Measurements from ENCODE around the gene ADO.
"Not testable (repeated sequence)": the region's sequence is repeated elsewhere in the genome, so short reads cannot be mapped to it uniquely, and the experiment has no call there.

Gene ADO

GRCh38 chr10:62804356-62805230 lies at the start of gene ADO:
ADO (plus strand) TSS chr10:62804720; CDS start chr10:62805060, 340 bp downstream.
- peak; percentile 81 for DNase-seq

- DNase-seq = no peak
Measured at GRCh38 chr10:62754963-62755362, 49.6 kb upstream of the ADO start.

- peak; percentile 29 for DNase-seq
Measured at GRCh38 chr10:62755662-62756653, 48.6 kb upstream of the ADO start.

- no peak for DNase-seq
Measured at GRCh38 chr10:62759599-62760175, 44.8 kb upstream of the ADO start.

GRCh38 chr10:62760401-62760800 lies 44.1 kb upstream of the ADO start:
- no peak for DNase-seq

GRCh38 chr10:62761115-62761514 lies 43.4 kb upstream of the ADO start:
- no peak for DNase-seq

- DNase-seq = no peak
Measured at GRCh38 chr10:62763155-62763554, 41.4 kb upstream of the ADO start.

- DNase-seq = no peak
Measured at GRCh38 chr10:62764011-62764410, 40.5 kb upstream of the ADO start.

GRCh38 chr10:62765726-62766125 lies 38.8 kb upstream of the ADO start:
- no peak for DNase-seq

GRCh38 chr10:62766386-62766785 lies 38.1 kb upstream of the ADO start:
- DNase-seq = no peak

- no peak for DNase-seq
Measured at GRCh38 chr10:62769574-62770242, 34.8 kb upstream of the ADO start.

GRCh38 chr10:62772186-62772974 lies 32.1 kb upstream of the ADO start:
- DNase-seq = no peak

GRCh38 chr10:62778125-62778524 lies 26.4 kb upstream of the ADO start:
- DNase-seq = no peak

GRCh38 chr10:62779487-62780248 lies 24.9 kb upstream of the ADO start:
- peak; percentile 92 for DNase-seq

- DNase-seq = not testable (repeated sequence)
Measured at GRCh38 chr10:62784537-62784936, 20.0 kb upstream of the ADO start.

GRCh38 chr10:62788285-62788684 lies 16.2 kb upstream of the ADO start:
- DNase-seq = not testable (repeated sequence)

GRCh38 chr10:62788861-62789467 lies 15.6 kb upstream of the ADO start:
- DNase-seq = no peak

- no peak for DNase-seq
Measured at GRCh38 chr10:62790019-62790555, 14.4 kb upstream of the ADO start.

GRCh38 chr10:62790571-62790970 lies 13.9 kb upstream of the ADO start:
- DNase-seq = no peak

GRCh38 chr10:62792261-62792660 lies 12.3 kb upstream of the ADO start:
- no peak for DNase-seq
